GM18502 (cell line): ENCODE data around the gene NUAK1.

ENCODE experiments used
- ATAC-seq: cut with Tn5 transposase; IDR thresholded peaks from one replicate; pipeline ENCODE4 v1.9.1; 2021; ENCODE audit warnings: mild to moderate bottlenecking; ENCODE audit not compliant: unreplicated experiment, poor library complexity

The NUAK1 gene

DNA sequence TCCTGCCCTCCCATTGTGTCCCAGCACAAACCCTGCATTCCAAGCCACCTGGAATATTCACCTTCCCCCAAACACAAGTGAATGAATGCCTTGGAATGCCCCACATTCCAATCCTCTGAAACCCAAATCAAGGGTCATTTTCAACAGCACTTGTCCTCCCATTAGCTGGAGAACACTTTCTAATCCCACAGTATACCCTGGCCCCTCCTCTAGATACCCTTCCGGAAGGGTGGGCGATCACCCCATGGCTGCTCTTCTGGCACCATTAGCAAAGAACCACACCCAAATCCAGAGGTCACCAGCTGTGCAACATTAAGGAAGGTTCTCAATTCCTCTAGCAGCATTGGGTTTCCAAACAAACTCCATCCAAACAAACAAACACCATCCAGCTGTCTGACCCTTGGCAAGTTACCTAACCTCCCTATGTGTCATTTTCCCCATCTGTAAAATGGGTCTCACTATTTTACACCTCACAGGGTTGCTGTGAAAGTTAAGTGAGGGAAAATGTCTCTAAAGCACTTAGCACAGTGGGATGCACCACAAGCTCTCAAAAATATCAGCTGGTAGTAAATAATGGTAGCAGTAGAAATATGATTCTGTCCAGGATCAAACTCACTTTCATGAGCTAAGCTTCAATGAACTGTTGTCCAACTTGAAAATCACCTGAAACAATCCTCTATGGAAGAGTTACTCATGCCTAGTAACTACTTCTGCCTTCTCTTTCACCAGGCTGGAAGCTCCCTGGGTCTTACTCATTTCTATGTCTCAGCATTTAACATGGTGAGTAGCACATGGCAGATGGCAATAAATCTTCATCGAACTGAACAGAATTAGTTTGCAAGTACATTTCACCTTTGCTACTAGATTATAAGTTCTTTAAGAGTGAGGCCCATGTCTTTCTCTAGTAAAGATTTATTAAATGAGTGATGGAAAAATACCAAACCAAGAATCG is 5.3 kb downstream of the NUAK1 start:
- ATAC-seq: no peak

DNA sequence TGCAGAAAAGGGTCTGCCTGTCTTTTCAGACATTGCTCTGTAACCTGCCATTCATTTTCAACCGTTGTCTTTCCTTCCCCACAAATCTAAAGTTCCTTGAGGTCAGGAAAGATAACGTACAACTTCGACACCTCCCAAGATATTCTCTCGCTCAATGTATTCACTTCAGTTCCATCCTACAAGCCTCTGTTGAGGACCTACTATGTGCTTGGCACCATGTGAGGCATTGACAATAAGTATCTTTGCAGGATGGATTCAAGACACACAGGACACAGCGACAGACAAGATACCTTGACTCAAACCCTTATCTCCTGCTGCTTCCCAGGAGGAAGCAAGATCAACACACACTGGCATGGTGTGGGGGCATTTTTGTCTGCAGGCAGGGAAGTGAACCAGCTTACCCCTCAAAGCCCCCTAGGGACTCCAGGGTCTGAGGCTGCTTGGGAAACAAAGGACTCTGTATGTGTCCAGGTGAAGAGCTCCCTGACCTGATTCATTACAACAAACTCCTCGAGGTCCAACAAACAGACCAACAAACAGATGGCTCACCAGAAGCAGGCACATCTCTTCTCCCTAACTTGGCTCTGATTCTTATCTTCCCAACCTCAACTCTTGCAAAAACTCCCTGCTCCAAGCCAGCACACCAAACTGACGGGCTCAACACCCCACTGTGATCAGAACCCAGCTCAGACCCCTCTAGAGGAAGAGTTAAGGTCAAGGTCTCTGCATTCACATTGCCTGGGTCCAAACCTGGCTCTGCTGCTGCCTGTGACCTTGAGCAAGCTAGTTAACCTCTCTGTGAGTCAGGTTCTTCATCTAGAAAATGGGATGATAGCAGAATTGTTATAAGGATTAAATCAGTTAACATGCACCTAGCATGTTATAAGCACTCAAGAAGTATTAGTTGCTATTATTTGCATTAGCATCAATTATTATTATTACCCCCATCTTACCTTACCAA is 6.3 kb downstream of the NUAK1 start:
- no peak for ATAC-seq

DNA sequence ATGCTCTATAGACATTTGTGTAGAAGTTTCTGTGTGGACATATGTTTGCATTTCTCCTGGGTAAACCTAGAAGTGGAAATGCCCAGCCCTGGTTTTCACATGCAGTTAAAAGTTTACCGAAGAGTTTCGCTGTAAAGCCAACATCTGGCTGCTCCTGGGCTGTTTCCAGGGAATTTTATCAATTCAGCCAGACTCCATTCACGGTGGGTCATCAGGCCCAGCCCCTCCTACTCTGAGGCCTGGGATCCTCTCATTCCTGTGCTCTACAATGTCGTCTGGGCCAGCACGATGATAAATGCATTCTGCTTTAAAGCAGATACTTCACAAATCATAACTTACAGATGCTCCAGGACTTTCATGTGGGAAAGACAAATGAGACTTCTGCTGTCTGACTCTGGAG is 7.1 kb downstream of the NUAK1 start:
- ATAC-seq: no peak

DNA sequence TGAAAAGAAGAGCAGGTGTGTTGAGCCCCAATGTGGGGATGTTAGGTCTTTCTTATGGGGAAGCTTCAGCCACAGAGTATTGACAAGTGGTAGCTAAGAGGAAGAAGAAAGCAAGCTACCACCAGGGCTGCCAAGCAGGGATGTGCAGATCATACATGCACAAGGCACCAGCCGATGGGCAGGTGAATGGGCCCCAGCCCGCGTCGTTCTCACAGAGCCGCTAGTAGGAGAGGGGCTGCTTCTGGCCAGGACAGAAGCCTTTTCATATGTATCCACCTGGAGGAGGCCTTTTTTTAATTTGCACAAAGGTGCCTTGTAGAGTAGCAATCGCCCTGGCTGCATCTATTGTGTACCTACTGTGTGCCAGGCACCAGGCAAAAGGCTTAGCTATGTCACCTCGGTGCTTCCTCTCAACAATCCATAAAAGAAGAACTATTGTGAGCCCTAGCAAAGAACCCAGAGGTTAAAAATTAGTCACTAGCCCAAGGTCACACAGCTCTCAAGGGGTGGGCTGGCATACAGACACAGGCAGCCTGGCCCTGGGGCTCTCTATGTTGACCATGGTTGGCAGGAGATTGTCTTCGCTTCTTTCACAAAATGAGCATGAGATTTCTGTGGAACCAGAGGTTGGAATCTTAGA is 8.2 kb downstream of the NUAK1 start:
- ATAC-seq: no peak

DNA sequence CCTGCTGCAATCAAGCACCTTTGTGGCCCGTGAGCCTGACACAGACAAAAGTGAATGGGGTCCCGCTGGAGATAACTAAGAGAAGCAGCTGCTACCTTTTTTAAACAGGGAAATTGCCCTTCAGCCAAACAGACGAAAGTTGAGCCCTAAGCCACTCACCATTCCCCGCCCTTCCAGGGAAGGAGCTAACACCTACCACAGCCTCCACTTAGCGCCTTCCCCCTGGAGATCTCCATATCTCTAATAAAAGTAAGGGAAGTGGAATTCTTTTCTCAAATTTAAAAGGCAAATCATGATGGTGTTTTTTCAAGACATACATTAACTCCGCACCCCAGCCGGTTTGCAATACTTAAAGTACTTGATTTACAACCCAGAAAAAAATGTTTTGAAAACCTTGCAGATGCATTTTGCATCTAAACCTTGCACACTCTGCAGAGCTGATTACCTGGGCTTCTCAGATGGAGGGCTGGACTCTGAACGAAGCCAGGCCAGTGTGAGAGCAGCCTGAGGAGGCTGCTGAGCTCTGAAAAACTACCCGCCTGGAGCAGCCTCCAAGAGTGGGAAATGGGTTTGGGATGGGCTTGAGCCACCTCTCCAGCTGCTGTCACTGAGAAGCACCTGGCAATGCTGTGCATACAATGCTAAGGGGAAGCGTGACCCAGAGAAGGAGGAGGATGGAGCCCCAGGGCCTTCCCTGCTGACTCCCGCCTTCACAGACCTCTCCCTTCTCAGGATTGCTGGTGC is 10.0 kb downstream of the NUAK1 start:
- ATAC-seq: no peak

DNA sequence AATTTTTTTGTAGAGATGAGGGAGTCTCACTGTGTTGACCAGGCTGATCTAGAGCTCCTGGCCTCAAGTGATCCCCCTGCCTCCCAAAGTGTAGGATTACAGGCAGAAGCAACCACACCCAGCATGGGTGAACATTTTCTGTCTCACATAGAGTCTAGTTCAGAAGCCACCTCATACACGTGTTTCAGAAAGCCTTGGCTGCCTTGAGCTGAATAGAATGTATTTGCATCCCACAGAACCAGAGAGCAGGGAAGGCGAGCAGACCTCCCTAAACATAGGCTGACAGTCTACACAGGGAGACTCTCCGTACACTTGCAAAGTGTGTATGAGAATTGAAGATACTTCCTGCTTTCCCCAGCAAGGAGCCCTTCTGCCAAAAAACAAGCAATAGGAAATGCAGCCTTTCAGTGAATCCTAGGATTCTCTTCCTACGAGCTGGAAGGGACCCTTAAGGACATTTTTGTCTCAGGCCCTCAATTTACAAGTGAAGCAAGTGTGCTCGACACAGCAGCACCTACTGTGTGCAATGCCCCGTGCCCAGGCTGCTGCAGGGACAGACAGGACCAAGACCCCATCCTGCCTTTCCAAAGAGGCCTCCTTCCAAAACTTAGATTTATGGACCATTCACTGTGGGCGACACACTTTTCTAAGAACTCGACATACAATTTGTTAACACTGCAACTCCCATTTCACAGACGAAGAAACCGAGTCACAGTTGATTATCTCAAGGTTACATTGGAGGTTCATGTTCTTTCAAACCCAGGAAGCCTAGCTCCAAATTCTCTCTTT is 11.2 kb downstream of the NUAK1 start:
- ATAC-seq: no peak

DNA sequence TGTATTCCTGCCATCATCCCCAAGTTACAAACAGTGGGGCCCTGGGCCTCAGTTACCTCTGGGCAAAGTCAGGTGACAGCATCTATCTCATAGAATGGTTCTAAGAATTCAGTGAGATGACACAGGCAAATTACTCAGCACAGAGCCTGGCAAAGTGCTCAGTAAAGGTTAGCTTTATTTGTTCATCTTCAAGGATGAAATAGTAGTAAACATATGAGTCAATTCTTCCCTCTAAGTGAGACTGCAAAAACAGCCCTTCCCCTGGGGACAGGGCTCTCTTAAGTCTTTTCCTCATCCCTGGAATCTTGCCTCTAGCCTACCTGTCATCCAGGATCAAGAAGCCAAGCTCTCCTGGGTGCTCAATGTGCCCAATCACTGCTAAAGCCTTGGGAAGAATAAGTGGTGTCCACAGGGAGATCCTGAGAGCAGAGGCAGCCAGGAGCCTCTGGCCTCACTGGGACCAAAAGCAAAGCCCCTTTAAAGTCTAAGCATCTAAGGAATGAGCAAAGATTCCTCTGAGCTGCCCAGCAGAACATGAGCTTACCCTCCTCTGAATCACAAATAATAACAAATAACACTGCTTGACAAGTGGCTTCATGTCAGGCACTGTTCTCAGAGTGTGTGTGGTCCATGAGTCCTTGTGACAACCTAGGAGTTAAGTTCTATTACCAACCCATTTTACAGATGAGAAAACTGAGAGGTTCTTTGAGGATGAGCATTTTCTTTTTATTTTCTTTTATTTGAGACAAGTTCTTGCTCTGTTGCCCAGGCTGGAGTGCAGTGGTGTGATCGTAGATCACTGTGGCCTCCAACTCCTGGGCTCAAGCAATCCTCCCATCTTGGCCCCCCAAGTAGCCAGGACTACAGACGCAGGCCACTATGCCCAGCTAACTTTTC is 12.1 kb downstream of the NUAK1 start:
- no peak for ATAC-seq

DNA sequence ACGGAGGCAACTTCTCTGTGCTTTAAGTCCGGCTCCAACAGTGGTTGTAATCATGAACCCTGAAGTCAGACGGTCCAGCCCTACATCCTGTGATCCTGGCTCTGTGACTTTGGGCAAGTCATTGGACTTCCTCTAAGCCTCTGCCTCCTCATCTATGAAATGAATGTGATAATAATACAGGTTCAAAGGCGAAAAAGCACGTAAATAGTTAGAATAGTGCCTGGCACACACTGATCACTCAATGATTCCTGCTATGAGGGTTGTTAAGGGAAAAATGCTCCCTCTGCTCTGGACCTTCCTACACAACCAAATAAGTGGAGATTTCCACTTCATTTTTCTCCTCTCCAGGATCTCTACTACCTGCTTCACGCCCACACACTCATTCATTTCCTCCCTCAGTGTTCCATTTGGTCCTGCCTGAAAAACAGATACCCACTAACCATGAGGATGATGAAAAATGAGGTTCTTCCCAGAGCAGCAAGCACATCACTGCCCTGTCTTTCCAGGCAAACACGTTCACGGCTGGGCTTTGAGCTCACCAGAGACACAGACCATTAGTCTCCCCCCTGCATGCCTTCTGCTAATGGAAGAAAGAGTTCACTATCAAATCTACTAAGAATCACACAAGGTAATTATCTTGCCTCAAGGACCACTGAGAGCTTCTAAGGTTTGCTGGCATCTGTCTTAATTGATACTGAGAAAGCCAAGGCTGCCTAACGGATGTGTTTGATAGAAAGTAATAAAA is 13.2 kb downstream of the NUAK1 start:
- no peak for ATAC-seq

DNA sequence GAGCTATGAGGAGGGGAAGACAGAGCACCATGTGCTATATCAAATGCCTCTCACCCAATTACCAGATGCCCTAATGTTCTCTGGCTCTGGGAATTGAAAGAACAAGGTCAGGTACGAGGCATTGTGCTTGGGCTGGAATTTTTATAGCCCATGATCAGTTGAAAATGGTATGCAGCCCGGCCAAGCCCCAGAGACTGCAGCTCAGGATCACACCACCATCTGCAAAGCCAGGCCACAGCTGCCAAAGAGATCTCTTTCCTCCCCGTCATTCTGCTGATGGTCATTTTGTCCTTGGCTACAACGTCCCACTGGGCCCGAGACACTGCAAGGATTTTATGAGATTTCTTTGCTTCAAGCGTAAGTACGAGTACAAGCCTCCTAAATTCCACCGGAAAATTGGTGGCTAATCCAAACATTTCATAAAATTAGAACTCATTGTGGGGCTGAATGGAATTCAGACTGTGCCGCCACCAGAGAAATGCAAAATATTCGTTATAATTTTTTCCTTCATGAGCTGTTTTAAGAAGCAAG is 15.1 kb downstream of the NUAK1 start:
- ATAC-seq: no peak

DNA sequence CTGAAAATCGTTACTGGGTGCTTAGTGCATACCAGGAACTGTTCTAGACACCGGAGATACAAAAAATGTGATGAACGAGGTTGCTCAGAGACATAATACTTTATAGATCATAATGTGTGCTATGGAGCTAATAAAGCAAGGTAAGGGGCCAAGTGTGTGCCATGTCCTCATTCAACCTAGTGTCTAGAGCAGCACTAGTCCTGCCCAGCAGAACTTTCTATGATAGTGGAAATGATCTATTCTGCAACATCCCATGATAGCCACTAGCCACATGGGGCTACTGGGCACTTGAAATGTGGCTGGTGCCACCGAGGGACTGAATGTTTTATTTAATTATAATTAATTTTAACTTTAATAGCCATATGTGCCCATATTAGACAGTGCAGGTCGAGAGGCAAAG is 15.6 kb downstream of the NUAK1 start:
- no peak for ATAC-seq

DNA sequence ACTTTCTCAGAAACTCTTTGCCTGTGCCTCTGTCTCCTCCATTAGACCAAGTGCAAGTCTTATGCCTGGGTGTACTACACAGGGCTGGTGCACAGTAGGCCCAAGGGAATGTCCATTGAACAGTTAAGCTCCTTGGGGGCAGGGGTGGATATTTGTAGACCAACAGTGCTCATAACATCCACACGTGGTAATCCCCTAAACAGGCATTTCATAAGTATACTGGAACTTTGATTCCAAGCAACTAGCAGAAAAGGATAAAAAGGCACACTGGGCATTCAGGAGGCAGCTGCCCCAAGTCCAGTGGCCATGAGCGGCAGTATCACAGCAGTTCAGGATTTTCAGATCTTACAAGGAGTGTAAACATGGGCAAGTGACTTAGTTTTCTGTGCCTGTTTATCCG is 16.8 kb downstream of the NUAK1 start:
- ATAC-seq: no peak

DNA sequence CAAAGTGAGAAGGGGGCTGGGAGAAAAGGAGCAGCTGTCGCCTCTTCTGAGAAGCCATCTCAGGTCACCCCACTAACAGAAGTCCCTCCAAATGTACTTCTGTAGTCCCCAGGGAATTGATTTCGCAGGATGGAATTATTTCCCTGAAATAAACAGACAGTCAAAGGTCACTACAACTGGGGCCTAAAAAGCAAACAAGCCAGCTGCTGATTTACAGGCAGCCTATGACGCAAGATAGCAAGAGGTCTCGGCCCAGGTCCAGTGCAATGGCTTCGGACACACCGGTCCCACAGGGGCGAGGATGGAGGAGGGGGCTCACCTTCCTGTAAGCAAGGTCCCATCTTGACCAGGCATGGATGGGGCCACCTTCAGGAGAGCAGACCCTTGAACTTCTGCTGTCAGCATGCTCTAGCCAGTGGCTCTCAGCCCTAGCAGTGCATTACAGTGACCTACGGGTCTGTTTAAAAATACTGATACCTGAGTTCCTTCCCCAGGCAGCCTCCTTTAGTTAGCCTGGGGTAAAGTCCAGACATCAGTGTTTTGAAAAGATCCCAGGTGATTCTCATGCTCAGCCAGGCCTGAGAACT is 18.1 kb downstream of the NUAK1 start:
- ATAC-seq: no peak

DNA sequence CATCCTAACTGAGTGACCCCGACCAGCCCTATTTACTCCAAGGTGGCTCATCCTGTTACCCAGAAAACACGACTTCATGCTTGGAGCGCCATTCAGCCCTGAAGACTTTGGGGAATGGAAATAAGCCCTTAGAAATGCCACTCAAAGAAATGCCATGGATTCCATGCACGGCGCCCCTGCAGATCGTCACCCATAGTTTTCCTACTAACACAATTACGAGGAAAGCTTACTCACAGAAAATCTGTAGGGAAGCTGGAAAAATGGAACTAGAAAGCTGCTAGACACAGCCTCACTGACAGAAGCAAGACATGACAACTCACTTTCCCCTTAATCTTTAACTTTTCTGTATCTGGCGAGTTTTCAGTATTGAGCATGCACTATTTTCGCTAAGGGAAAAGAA is 19.5 kb downstream of the NUAK1 start:
- ATAC-seq: no peak

DNA sequence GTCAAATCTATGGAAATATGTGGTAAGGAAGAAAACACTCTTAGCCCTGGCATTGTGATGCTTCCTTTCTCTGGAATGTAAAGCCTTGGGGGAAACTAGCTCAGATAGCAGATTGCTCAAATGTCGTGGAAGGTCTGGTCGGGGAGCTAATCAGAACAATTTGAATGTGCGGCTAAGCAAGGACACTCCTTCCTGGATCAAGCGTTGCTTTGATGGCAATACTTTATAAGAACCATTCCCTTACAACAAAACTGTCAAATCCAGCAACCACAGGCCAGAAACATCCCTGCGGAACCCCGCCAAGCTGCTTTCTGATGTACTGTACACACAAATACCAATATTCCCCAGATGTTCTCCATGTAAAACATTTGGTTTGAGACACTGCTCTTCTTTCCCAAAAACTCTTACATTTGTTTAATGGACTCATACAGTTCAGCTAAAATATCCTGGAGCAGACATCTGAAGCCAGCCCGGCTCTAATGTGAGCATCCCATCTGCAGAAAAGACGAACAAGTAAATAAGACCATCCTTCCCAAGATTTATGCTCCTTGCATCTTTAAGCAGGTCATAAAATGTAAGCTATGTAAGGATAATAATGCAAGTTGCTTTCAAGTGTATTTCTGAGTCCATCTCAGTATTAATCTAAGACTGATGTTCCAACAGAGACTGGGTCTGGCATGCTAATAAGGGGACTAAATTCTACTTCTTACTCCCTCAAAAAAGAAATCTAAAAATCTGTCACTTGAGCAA is 20.2 kb downstream of the NUAK1 start:
- no peak for ATAC-seq

DNA sequence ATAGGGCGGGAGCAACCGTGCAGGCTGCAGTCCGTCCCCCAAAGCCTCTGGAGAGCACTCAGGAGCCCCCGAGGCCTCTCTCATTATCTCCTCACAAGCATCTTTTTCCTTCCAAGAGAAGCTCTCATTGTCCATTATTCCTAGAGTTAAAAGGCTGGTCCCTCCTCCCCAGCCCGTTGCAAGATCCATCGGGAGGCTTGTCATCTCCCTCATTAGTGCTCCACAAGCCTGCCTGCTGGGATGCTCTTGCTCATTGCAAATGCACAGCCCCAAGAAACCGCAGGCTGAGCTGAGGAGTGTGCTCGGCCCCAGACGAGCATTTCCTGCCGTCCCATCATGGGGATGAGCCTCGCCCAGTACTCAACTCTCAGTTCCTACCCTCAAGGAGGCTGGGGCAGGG is 23.3 kb downstream of the NUAK1 start:
- ATAC-seq: no peak

DNA sequence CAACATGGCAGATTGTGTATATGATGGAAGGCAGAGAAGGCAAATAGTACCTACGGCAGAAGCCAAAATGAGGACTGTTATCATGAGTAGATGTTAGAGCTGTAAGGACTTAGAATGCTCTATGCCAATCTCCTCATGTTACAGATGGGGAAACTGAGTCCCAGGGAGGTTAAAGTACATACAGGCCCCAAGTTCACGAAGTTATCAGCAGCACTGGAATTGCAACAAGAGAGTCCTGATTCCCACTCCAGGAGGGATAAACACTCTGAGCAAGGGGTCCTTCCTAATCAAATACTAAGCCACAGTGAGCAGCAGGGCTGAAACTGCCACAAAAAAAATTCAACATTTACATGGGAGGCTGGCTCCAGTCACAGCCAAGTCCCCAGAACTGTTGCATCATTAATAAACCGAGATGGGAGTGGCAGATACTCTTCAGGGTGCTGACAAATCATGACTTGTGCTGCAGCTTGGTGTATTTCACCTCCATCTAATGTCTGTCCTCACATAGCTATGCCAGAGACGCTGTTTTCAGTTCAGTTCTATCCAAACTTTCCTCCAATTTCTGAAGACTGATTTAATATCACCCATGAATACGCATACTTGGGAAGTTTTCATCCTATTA is 24.2 kb downstream of the NUAK1 start:
- no peak for ATAC-seq
